ENCODE data around the gene NFX1.
"Not testable (repeated sequence)": the region's sequence is repeated elsewhere in the genome, so short reads cannot be mapped to it uniquely, and the experiment has no call there.

The NFX1 gene

GRCh38 chr9:33311953-33312352, 21.6 kb downstream of the NFX1 start:
- no peak for DNase-seq

GRCh38 chr9:33315371-33315770, 25.1 kb downstream of the NFX1 start:
- no peak for DNase-seq

- not testable (repeated sequence) for DNase-seq
Measured at GRCh38 chr9:33317136-33317535, 26.8 kb downstream of the NFX1 start.

GRCh38 chr9:33318225-33318624, 27.9 kb downstream of the NFX1 start:
- DNase-seq: no peak

- DNase-seq: no peak
Measured at GRCh38 chr9:33318781-33319180, 28.5 kb downstream of the NFX1 start.

- DNase-seq: no peak
Measured at GRCh38 chr9:33320230-33320567, 29.9 kb downstream of the NFX1 start.

GRCh38 chr9:33320568-33321261, 30.4 kb downstream of the NFX1 start:
- DNase-seq: no peak

- DNase-seq: no peak
Measured at GRCh38 chr9:33329117-33329563, 38.8 kb downstream of the NFX1 start.

- DNase-seq: no peak
Measured at GRCh38 chr9:33329979-33330378, 39.7 kb downstream of the NFX1 start.

- DNase-seq: peak; percentile 93
Measured at GRCh38 chr9:33331377-33331891, 41.1 kb downstream of the NFX1 start.

GRCh38 chr9:33332011-33332410, 41.7 kb downstream of the NFX1 start:
- no peak for DNase-seq

GRCh38 chr9:33332956-33333355, 42.6 kb downstream of the NFX1 start:
- not testable (repeated sequence) for DNase-seq

- no peak for DNase-seq
Measured at GRCh38 chr9:33340186-33340585, 49.9 kb downstream of the NFX1 start.

GRCh38 chr9:33341182-33341581, 50.9 kb downstream of the NFX1 start:
- DNase-seq: peak; percentile 85

GRCh38 chr9:33344145-33344544, 53.8 kb downstream of the NFX1 start:
- DNase-seq: no peak

GRCh38 chr9:33346564-33346963, 56.2 kb downstream of the NFX1 start:
- no peak for DNase-seq

GRCh38 chr9:33348998-33349397, 58.7 kb downstream of the NFX1 start:
- no peak for DNase-seq

- DNase-seq: no peak
Measured at GRCh38 chr9:33349743-33350142, 59.4 kb downstream of the NFX1 start.

GRCh38 chr9:33350310-33350709, 60.0 kb downstream of the NFX1 start:
- no peak for DNase-seq

- peak; percentile 62 for DNase-seq
Measured at GRCh38 chr9:33351547-33351946, 61.2 kb downstream of the NFX1 start.

GRCh38 chr9:33354651-33355211, 64.4 kb downstream of the NFX1 start:
- DNase-seq: peak; percentile 83

GRCh38 chr9:33355933-33356332, 65.6 kb downstream of the NFX1 start:
- no peak for DNase-seq

- not testable (repeated sequence) for DNase-seq
Measured at GRCh38 chr9:33358641-33359040, 68.3 kb downstream of the NFX1 start.

GRCh38 chr9:33364127-33364526, 73.8 kb downstream of the NFX1 start:
- DNase-seq: peak; percentile 66

GRCh38 chr9:33364814-33365213, 74.5 kb downstream of the NFX1 start:
- DNase-seq: peak; percentile 47
